Transverse colon (tissue), 4 donors: ENCODE data around the gene GBP5. TPM values are rescaled to one million over a fixed set of nuclear protein-coding genes. Genes with fewer than 3 reads are reported as not detected.
A peak's percentile ranks its signal among the peaks of the same experiment; 100 is the strongest.
"Not testable (repeated sequence)": the region's sequence is repeated elsewhere in the genome, so short reads cannot be mapped to it uniquely, and the experiment has no call there.

Experiments
- DNase-seq: peaks from one replicate; pipeline ENCODE4 v3.0.0-alpha.2; 2019
- H3K27ac ChIP-seq, 4 donors: fragments of 200-600 bp; sonication (generic); 2 replicates each; pipeline ENCODE4 v1.5.1; 2016 to 2018; ENCODE audit warnings: inconsistent platforms in 4 of 4
- H3K27me3 ChIP-seq: fragments of 200-600 bp; sonication (generic); 2 replicates; pipeline ENCODE4 v1.5.1; 2017; ENCODE audit warnings: inconsistent platforms
- H3K36me3 ChIP-seq, 4 donors: fragments of 200-600 bp; sonication (generic); 2 replicates each; pipeline ENCODE4 v1.5.1; 2017 to 2019; ENCODE audit warnings: inconsistent platforms in 4 of 4
- H3K4me1 ChIP-seq, 4 donors: fragments of 200-600 bp; sonication (generic); 2 replicates each; pipeline ENCODE4 v1.5.1; 2017 to 2020; ENCODE audit warnings: inconsistent platforms in 4 of 4
- H3K4me3 ChIP-seq, 4 donors: fragments of 200-600 bp; sonication (generic); 1 replicate in 1 of 4; 2 replicates in 3 of 4; pipeline versions ENCODE4 v1.5.1 to v1.6.1; 2017 to 2019; ENCODE audit warnings: inconsistent platforms in 4 of 4
- H3K9me3 ChIP-seq, 2 donors: fragments of 200-600 bp; sonication (generic); 2 replicates each; pipeline ENCODE4 v1.5.1; 2017 to 2019; ENCODE audit warnings: inconsistent platforms in 2 of 2
- EP300 ChIP-seq: sonication (generic); formaldehyde crosslinking; IDR thresholded peaks from one replicate; pipeline ENCODE4 v1.6.1; 2017; ENCODE audit warnings: antibody characterized with exemption, low read depth
- POLR2A ChIP-seq: fragments of 450-650 bp; IDR thresholded peaks from one replicate; pipeline ENCODE4 v1.6.1; 2016; ENCODE audit warnings: antibody characterized with exemption, mild to moderate bottlenecking, moderate library complexity
- POLR2AphosphoS5 ChIP-seq, 3 donors: sonication (generic); formaldehyde crosslinking; IDR thresholded peaks; one replicate each; pipeline ENCODE4 v1.6.1; 2016; ENCODE audit warnings: antibody characterized with exemption in 3 of 3
- WGBS, 2 donors: methylation state at CpG; one replicate each; pipeline ENCODE4 v1.1.5; 2018; ENCODE audit warnings: low coverage in 1 of 2; 5-methylcytosine and 5-hydroxymethylcytosine counted together
- in situ Hi-C, 4 donors: fragments of 200-750 bp; cut with MboI; loops; one replicate each; pipeline versions ENCODE4 v1.15.0 to v1.15.1; 2017; ENCODE audit warnings: low sequenced_read_pairs in 3 of 4, low pct_ligation_motif_present in 1 of 4, low pct_unique_long_range_greater_than_20kb in 1 of 4
- intact Hi-C: fragments of 100-400 bp; cut with DNase I; formaldehyde crosslinking; loops from one replicate; pipeline ENCODE4 v1.15.1; 2023; ENCODE audit warnings: low total_unique reads
- total RNA-seq, 4 donors: library from RNA; depleted of rRNA; stranded (reverse); fragments of >200 nt; gene quantifications; one replicate each; pipeline ENCODE4 v1.1.0, GENCODE V29; 2016
- TF ChIP-seq, protein P1 (sequence below), 5 experiments: fragments of 200-600 bp in 3 of 5; fragments of 450-650 bp in 2 of 5; sonication (generic) in 3 of 5; IDR thresholded peaks; 1 replicate in 2 of 5; 2 replicates in 3 of 5; pipeline ENCODE4 v1.5.1; 2016 to 2017; ENCODE audit warnings: antibody characterized with exemption in 5 of 5, inconsistent platforms in 3 of 5, mild to moderate bottlenecking in 2 of 5, moderate library complexity in 1 of 5

Gene GBP5, protein sequence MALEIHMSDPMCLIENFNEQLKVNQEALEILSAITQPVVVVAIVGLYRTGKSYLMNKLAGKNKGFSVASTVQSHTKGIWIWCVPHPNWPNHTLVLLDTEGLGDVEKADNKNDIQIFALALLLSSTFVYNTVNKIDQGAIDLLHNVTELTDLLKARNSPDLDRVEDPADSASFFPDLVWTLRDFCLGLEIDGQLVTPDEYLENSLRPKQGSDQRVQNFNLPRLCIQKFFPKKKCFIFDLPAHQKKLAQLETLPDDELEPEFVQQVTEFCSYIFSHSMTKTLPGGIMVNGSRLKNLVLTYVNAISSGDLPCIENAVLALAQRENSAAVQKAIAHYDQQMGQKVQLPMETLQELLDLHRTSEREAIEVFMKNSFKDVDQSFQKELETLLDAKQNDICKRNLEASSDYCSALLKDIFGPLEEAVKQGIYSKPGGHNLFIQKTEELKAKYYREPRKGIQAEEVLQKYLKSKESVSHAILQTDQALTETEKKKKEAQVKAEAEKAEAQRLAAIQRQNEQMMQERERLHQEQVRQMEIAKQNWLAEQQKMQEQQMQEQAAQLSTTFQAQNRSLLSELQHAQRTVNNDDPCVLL
- total RNA-seq = 1 to 10 TPM in 2 of 4 donors, not detected in 2; 1.5 to 7.3 TPM

DNA sequence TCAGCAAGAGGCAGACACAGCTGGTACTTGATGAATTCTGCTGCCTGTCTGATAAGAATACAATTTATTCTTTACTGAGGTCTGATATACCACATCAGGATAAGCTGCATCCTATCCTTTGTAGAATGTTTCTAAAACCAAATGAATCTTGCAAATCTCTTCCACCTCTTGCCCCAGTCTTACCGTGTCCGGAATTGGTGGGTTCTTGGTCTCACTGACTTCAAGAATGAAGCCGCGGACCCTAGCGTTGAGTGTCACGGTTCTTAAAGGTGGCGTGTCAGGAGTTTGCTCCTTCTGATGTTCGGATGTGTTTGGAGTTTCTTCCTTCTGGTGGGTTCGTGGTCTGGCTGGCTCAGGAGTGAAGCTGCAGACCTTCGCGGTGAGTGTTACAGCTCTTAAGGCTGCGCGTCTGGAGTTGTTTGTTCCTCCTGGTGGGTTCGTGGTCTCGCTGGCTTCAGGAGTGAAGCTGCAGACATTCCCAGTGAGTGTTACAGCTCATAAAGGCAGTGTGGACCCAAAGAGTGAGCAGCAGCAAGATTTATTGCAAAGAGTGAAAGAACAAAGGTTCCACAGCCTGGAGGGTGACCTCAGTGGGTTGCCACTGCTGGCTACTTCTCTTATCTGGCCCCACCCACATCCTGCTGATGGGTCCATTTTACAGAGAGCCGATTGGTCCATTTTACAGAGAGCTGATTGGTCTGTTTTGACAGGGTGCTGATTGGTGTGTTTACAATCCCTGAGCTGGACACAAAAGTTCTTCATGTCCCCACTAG is at the start of gene GBP5:
TSS of gene GBP5 (minus strand) at position 592 of the 773 bp plus-strand sequence. CDS start 3,305 bp downstream, outside the sequence.
- in situ Hi-C loops, H3K27me3 ChIP-seq, H3K9me3 ChIP-seq, intact Hi-C loops, H3K36me3 ChIP-seq: not testable (repeated sequence)
- Histone ChIP-seq H3K27ac (peak within 1 kb of the TSS in 3 of 4 donors; percentile 14 to 61 (median 54)), H3K4me1 (peaks cover 0 to 14% (median 0%) of the 10 kb centered on the region in 4 donors), H3K4me3 (peak within 1 kb of the TSS in 3 of 4 donors; percentile 8 to 30 (median 16))
- TF ChIP-seq POLR2A (peak; percentile 58), POLR2AphosphoS5 (IDR thresholded peaks at IDR 0.05) (peak in 2 of 3 donors; percentile 59 to 76)
- peak; percentile 44 for DNase-seq
- 77% methylated on average over 16 of the region's 16 CpGs; no CpG with 5 or more reads in 1 of the 2 donors for WGBS, 2 donors

DNA sequence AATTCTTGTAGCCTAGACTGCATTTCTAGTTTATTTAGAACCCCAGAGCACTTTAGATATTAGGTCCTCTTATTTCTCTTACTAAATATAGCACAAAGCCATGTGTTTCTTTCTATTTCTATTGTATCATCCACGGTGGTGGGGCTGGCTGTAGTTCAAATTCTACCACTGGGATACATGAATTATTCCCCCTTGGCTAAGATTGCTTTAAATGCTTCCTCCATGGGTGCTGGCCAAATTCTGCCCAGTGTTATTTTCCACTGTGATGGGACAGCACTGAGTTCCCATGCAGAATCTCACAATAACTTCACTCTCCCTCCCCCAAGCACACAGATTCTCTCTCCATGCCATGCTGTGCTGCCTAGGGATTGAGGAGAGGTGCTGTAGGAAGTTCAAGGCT is 49.7 kb upstream of the GBP5 start:
- no peaks in the 10 kb centered on the region for H3K27me3 ChIP-seq
- H3K4me1 ChIP-seq = no peaks in the 10 kb centered on the region
- intact Hi-C loops (no loop called here), in situ Hi-C loops (no loop called here)
- no peaks in the 10 kb centered on the region for H3K9me3 ChIP-seq
- H3K36me3 ChIP-seq = no peaks in the 10 kb centered on the region
- H3K4me3 ChIP-seq = no peak overlapping the region
- no peak overlapping the region for H3K27ac ChIP-seq
- no peak for TF ChIP-seq POLR2A
- TF ChIP-seq EP300 = no peak
- TF ChIP-seq, protein P1, sequence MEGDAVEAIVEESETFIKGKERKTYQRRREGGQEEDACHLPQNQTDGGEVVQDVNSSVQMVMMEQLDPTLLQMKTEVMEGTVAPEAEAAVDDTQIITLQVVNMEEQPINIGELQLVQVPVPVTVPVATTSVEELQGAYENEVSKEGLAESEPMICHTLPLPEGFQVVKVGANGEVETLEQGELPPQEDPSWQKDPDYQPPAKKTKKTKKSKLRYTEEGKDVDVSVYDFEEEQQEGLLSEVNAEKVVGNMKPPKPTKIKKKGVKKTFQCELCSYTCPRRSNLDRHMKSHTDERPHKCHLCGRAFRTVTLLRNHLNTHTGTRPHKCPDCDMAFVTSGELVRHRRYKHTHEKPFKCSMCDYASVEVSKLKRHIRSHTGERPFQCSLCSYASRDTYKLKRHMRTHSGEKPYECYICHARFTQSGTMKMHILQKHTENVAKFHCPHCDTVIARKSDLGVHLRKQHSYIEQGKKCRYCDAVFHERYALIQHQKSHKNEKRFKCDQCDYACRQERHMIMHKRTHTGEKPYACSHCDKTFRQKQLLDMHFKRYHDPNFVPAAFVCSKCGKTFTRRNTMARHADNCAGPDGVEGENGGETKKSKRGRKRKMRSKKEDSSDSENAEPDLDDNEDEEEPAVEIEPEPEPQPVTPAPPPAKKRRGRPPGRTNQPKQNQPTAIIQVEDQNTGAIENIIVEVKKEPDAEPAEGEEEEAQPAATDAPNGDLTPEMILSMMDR (IDR thresholded peaks at IDR 0.05) = no peak
- TF ChIP-seq POLR2AphosphoS5 (IDR thresholded peaks at IDR 0.05) = no peak
- no peak for DNase-seq
- WGBS, 2 donors = 17 to 20% methylated on average over 1 of the region's 1 CpG

DNA sequence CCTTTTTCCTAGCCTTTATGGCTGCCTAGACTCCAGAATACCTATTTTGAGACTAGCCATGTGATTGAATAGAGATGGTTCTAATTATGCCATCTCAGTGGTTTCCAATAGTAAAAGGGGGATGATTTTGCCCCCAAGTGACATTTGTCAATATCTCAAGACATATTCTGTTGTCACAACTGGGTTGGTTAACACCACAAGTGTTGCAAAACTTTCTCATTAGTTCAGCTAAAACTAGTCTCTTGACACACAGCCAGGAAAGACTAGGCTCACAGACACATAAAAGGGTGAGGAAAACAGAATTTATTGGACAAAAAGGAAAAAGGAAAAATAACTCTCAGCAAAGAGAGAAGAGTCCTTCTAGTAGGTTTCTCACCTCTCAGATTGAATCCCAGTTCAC is 39.9 kb upstream of the GBP5 start:
- in situ Hi-C loops = no loop called here
- no peak for DNase-seq
- Histone ChIP-seq H3K4me3 (no peak overlapping the region), H3K4me1 (peaks cover 0 to 25% (median 13%) of the 10 kb centered on the region in 4 donors), H3K9me3 (peaks cover 0 to 4% of the 10 kb centered on the region in 2 donors), H3K36me3 (no peaks in the 10 kb centered on the region), H3K27me3 (no peaks in the 10 kb centered on the region), H3K27ac (no peak overlapping the region)
- TF ChIP-seq, protein P1 (IDR thresholded peaks at IDR 0.05) = no peak
- TF ChIP-seq EP300 = no peak
- no peak for TF ChIP-seq POLR2AphosphoS5 (IDR thresholded peaks at IDR 0.05)
- no peak for TF ChIP-seq POLR2A
- intact Hi-C loops = no loop called here

DNA sequence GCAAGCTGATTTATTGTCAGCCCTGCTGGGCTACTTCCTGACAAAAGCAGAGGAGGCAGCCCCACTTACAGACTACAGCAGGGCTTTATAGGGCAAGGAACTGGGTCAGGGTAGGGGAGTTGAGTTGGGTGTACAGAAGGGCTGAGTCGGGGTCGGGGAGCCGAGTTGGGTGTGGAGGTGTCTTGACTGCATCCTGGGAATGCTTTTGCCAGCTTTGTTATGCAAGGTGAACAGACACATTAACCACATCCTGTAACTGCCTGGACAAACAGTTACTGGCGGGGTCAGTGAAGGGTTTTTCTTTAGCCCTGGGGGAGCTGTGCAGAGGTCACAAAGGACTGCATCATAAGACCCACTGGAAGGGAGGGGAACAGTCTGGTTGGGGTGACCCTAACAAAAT is 39.1 kb upstream of the GBP5 start:
- 71 to 80% methylated on average over 3 to 4 of the region's 4 CpGs for WGBS, 2 donors
- Histone ChIP-seq H3K27me3 (no peaks in the 10 kb centered on the region), H3K4me3 (no peak overlapping the region), H3K36me3 (no peaks in the 10 kb centered on the region), H3K4me1 (peaks cover 0 to 25% (median 13%) of the 10 kb centered on the region in 4 donors), H3K27ac (peak overlapping the region in 3 of 4 donors; percentile 14 to 47 (median 26)), H3K9me3 (peaks cover 0 to 4% of the 10 kb centered on the region in 2 donors)
- in situ Hi-C loops (no loop called here), intact Hi-C loops (no loop called here)
- DNase-seq = no peak
- TF ChIP-seq, protein P1 (IDR thresholded peaks at IDR 0.05) = no peak
- TF ChIP-seq EP300 = no peak
- no peak for TF ChIP-seq POLR2A
- TF ChIP-seq POLR2AphosphoS5 (IDR thresholded peaks at IDR 0.05) = no peak
